Loucy (cell line): Measurements from ENCODE around the gene BCL2.

Source experiments
- EZH2phosphoT487 ChIP-seq: fragments of 200-600 bp; IDR thresholded peaks from 2 replicates; pipeline ENCODE4 v1.6.1; 2018; ENCODE audit warnings: antibody characterized with exemption, mild to moderate bottlenecking, moderate library complexity, borderline replicate concordance
- TF ChIP-seq, protein P1 (sequence below): fragments of 200-600 bp; sonication (generic); conservative IDR thresholded peaks from 2 replicates; pipeline ENCODE4 v1.5.1; 2014; ENCODE audit warnings: mild to moderate bottlenecking, antibody characterized with exemption, low read length

DNA sequence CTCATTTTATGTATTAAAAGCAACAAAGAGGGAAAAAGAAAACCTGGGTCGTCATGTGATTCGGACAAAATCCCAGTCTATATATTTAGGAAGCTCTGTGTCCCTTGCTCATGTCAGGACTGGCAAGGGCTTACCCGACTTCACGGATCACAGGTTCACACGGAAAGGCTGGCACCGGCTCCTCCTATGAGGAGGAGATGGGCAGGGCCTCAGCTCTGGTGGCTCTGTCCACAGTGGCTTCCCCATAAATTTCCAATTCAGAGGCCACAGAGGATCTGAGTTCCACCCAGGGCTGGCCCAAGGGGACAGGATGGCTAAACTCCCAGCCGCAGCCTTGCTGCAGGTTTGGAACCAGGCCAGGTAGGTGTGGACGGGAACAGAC is 186.8 kb downstream of the BCL2 start:
- TF ChIP-seq, protein P1, sequence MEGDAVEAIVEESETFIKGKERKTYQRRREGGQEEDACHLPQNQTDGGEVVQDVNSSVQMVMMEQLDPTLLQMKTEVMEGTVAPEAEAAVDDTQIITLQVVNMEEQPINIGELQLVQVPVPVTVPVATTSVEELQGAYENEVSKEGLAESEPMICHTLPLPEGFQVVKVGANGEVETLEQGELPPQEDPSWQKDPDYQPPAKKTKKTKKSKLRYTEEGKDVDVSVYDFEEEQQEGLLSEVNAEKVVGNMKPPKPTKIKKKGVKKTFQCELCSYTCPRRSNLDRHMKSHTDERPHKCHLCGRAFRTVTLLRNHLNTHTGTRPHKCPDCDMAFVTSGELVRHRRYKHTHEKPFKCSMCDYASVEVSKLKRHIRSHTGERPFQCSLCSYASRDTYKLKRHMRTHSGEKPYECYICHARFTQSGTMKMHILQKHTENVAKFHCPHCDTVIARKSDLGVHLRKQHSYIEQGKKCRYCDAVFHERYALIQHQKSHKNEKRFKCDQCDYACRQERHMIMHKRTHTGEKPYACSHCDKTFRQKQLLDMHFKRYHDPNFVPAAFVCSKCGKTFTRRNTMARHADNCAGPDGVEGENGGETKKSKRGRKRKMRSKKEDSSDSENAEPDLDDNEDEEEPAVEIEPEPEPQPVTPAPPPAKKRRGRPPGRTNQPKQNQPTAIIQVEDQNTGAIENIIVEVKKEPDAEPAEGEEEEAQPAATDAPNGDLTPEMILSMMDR = no peak
- TF ChIP-seq EZH2phosphoT487 = no peak
